RWPE2 (cell line): ENCODE data around the gene DNAJB13.

Source experiments
- ATAC-seq: fragments of 200-7000 bp; cut with Tn5 transposase; 3 replicates; pipeline ENCODE4 v1.9.1; 2021; ENCODE audit warnings: low read depth
- DNase-seq: peaks from one replicate; pipeline ENCODE4 v3.0.0-alpha.2; 2020; ENCODE audit warnings: low spot score
- H3K27ac ChIP-seq: fragments of 450-650 bp; 2 replicates; pipeline ENCODE4 v1.5.1; 2017; ENCODE audit warnings: mild to moderate bottlenecking; ENCODE audit not compliant: poor library complexity, severe bottlenecking
- H3K27me3 ChIP-seq: fragments of 250-450 bp; sonication (Bioruptor Pico); 2 replicates; pipeline ENCODE4 v1.5.1; 2021; ENCODE audit warnings: mild to moderate bottlenecking, moderate library complexity; ENCODE audit not compliant: insufficient read depth, poor library complexity, severe bottlenecking
- H3K36me3 ChIP-seq: fragments of 250-450 bp; sonication (Bioruptor Pico); 2 replicates; pipeline ENCODE4 v1.5.1; 2020; ENCODE audit warnings: low read depth, mild to moderate bottlenecking, moderate library complexity
- H3K4me1 ChIP-seq: fragments of 250-450 bp; sonication (Bioruptor Pico); 2 replicates; pipeline ENCODE4 v1.5.1; 2021; ENCODE audit warnings: mild to moderate bottlenecking, moderate library complexity; ENCODE audit not compliant: insufficient read depth, poor library complexity, severe bottlenecking
- H3K4me3 ChIP-seq: fragments of 250-450 bp; sonication (Bioruptor Pico); 2 replicates; pipeline ENCODE4 v1.5.1; 2021; ENCODE audit warnings: mild to moderate bottlenecking, moderate library complexity; ENCODE audit not compliant: severe bottlenecking
- H3K9me3 ChIP-seq: fragments of 250-450 bp; sonication (Bioruptor Pico); 2 replicates; pipeline ENCODE4 v1.5.1; 2021; ENCODE audit warnings: mild to moderate bottlenecking, moderate library complexity; ENCODE audit not compliant: severe bottlenecking
- TF ChIP-seq, protein P1 (sequence below): fragments of 450-650 bp; IDR thresholded peaks from one replicate; pipeline ENCODE4 v1.5.1; 2017; ENCODE audit warnings: mild to moderate bottlenecking, moderate library complexity; ENCODE audit not compliant: poor library complexity, severe bottlenecking

Gene DNAJB13

DNA sequence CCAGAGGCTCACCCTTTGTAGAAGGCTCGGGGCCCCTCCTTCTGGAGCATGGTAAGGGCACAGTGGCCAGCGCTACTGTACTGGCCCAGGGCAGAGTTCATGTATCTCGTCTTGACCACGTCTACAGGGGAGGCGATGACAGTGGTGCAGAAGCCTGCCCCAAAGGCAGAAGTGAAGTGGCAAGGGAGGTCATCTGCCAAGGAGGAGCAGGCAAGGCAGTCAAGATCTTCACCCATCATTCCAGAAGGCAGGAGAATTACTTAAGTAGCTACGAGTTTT is 24.6 kb downstream of the DNAJB13 start:
- no peak for ATAC-seq
- TF ChIP-seq, protein P1, sequence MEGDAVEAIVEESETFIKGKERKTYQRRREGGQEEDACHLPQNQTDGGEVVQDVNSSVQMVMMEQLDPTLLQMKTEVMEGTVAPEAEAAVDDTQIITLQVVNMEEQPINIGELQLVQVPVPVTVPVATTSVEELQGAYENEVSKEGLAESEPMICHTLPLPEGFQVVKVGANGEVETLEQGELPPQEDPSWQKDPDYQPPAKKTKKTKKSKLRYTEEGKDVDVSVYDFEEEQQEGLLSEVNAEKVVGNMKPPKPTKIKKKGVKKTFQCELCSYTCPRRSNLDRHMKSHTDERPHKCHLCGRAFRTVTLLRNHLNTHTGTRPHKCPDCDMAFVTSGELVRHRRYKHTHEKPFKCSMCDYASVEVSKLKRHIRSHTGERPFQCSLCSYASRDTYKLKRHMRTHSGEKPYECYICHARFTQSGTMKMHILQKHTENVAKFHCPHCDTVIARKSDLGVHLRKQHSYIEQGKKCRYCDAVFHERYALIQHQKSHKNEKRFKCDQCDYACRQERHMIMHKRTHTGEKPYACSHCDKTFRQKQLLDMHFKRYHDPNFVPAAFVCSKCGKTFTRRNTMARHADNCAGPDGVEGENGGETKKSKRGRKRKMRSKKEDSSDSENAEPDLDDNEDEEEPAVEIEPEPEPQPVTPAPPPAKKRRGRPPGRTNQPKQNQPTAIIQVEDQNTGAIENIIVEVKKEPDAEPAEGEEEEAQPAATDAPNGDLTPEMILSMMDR: no peak
- H3K27me3 ChIP-seq: no peaks in the 10 kb centered on the region
- H3K4me3 ChIP-seq: no peak overlapping the region
- H3K36me3 ChIP-seq: no peaks in the 10 kb centered on the region
- H3K9me3 ChIP-seq: no peaks in the 10 kb centered on the region
- DNase-seq: no peak
- no peak overlapping the region for H3K27ac ChIP-seq
- H3K4me1 ChIP-seq: peaks cover 5% of the 10 kb centered on the region

DNA sequence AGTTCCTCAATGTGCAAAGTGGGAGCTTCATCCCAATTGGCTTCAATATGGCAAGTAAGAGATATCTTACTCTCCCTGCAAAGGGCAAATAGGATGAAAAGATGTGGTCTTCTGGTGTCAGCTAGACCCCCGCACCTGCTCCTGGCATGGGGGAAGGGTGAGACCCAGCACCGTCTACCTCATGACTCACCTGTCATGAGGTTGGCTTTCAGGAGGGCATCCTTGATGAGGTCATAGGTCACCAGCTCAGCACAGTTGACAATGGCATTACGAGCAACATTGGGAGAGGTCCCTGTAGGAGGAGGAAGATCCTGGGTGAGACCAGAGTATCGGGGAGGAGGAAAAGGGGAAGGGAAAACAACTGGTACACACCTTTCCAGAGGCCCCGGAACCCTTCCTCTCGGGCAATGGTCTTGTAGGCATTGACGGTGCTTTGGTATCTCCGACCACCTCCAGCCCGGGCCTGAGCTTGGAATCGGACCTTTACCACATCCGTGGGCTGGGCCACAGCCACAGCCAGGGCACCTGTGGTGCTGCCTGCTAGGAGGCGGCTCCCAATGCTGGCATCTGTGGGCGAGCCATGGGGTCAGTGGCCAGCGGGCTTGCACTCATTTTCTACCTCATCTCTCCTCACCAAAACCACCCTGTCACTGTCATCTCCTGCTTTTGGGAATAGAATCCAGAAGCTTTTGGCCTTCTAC is 25.8 kb downstream of the DNAJB13 start:
- Histone ChIP-seq H3K9me3 (no peaks in the 10 kb centered on the region), H3K36me3 (no peaks in the 10 kb centered on the region), H3K4me1 (peaks cover 5% of the 10 kb centered on the region), H3K4me3 (no peak overlapping the region), H3K27ac (no peak overlapping the region), H3K27me3 (no peaks in the 10 kb centered on the region)
- TF ChIP-seq, protein P1: no peak
- DNase-seq: no peak
- no peak for ATAC-seq

DNA sequence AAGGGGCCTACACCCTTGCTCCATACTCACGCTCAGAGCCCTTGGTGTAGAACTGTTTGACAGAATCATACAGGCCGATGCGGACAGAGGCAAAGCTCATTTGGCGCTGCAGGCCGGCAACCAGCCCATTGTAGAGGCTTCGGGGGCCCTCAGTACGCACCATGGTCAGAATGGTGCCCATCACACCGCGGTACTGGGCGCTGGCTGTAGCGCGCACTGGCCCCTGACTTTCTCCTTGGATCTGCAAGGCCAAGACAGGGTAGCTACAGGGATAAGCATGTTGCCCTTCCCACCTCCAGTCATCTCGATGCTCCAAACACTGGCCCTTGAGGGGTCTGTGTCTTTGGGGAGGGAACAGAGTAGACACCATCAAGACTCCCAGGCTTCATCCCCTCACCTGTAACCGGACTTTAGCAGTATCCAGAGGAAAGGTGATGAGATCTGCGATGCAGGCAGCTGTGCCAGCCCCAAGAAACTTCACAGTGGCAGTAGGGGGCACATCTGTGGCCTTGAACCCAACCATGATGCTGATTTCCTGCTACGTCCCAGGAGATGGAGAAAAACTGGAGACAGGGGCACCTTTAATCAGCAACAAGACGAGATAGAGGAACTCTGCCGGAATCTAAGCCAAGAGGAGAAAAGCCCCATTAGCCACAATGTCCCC is 27.2 kb downstream of the DNAJB13 start:
- no peak overlapping the region for H3K4me3 ChIP-seq
- H3K36me3 ChIP-seq: no peaks in the 10 kb centered on the region
- ATAC-seq (no peak), DNase-seq (no peak)
- no peak overlapping the region for H3K27ac ChIP-seq
- H3K27me3 ChIP-seq: no peaks in the 10 kb centered on the region
- peaks cover 11% of the 10 kb centered on the region for H3K4me1 ChIP-seq
- no peaks in the 10 kb centered on the region for H3K9me3 ChIP-seq
- TF ChIP-seq, protein P1: no peak

DNA sequence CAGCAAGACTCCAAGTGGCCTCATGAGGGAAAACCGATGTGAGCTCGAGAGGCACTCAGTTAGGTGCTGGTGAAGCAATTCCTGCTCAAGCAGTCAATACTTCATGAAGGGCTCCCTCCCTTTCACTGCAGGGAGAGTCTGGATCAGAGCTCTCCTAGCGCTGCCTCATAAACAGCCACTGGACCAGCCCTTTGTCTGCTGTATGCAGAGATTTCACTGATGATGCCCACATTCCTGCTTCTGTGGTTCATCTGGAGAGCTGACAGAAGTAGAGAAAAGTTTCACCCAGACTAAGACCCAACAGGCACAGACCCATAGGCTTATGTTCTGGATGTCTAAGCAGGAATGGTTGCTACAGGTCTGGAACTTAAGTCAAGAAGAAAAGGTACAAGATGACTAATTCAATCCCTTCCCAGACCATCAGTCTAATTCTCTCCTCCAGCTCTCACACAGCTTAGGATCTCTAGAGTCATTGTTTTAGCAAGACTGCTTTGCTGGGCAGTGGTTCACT is 27.8 kb downstream of the DNAJB13 start:
- no peak for ATAC-seq
- no peaks in the 10 kb centered on the region for H3K9me3 ChIP-seq
- DNase-seq: no peak
- peaks cover 11% of the 10 kb centered on the region for H3K4me1 ChIP-seq
- TF ChIP-seq, protein P1: no peak
- no peaks in the 10 kb centered on the region for H3K27me3 ChIP-seq
- no peak overlapping the region for H3K4me3 ChIP-seq
- H3K27ac ChIP-seq: no peak overlapping the region
- no peaks in the 10 kb centered on the region for H3K36me3 ChIP-seq
